Activated T-cell treated with anti-CD3 and anti-CD28 coated beads for 1 hour (primary cell): ENCODE measurements around the gene EDC4.
"Not testable (repeated sequence)": the region's sequence is repeated elsewhere in the genome, so short reads cannot be mapped to it uniquely, and the experiment has no call there.

Source experiments
- DNase-seq: peaks from one replicate; pipeline ENCODE4 v3.0.0-alpha.2; 2020; ENCODE audit warnings: low read depth

EDC4 gene

GRCh38 chr16:67909056-67909742 is 36.3 kb downstream of the EDC4 start:
- DNase-seq = no peak

- no peak for DNase-seq
Measured at GRCh38 chr16:67910158-67910557, 37.3 kb downstream of the EDC4 start.

DNA sequence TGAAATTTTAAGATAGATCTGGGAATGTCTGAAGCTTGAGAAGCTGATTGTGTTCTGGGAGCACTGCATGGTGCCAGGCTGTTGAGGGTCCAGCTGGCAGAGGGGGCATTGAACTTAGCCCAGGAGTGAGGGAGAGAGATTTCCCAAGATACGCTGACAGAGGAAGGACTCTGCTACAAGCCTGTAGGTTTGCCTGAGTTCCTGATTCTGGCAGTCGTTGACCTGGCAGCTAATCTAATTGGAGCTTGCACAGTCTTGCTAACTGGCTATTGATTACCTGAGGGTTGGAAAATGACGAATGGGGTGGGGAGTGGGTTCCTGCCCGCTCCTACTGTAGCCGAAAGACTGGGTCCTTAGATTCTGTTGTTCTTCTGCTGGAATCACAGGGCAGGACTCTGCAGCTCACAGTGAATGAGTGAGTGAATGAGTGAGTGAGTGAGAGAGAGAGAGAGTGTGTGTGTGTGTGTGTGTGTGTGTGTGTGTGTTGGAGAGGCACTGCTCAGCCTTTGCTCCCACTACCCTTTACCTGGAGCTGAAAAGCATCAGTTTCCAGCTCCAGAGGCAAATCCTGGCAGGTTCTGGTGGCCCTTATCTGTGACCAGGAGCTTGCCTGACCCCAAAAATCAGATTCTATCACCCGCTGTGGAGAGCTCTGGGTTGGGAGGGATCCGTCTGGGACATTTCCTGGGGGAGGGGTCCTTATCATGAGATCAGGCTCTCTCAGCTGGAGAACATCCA is 42.1 kb downstream of the EDC4 start:
- no peak for DNase-seq

DNA sequence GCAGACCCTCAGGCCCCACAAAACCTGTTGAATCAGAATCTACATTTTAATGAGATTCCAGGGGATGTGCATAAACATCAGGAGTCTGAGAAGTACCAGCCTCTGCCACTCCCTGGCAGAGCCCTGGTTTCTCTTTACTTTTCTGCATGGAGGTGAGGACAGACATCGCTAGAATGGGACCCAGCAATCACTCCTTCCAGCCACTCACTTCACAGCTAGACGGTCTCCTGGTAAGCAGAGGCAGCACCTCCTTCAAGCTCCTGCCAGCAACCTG is 42.6 kb downstream of the EDC4 start:
- DNase-seq = not testable (repeated sequence)

- no peak for DNase-seq
Measured at GRCh38 chr16:67915831-67916723, 43.2 kb downstream of the EDC4 start.

- no peak for DNase-seq
Measured at GRCh38 chr16:67917140-67917851, 44.4 kb downstream of the EDC4 start.

DNA sequence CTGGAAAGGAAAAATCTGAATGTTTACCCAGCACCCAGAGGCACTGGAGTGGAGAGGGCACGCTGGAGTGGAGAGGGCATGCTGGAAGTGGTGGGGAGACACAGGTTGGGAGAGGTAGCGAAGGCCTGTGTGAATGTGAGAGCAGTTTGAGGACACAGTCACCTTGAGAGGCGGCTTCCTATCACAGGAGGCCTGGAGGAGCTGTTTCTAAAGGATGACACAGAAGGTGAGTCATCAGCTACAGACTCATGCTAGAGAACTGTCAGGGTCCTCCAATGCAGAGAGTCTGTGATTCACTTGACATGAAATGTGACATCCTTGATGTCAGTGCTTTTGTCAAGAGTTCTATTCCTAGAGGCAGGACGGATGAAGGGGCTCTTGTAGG is 45.0 kb downstream of the EDC4 start:
- no peak for DNase-seq

DNA sequence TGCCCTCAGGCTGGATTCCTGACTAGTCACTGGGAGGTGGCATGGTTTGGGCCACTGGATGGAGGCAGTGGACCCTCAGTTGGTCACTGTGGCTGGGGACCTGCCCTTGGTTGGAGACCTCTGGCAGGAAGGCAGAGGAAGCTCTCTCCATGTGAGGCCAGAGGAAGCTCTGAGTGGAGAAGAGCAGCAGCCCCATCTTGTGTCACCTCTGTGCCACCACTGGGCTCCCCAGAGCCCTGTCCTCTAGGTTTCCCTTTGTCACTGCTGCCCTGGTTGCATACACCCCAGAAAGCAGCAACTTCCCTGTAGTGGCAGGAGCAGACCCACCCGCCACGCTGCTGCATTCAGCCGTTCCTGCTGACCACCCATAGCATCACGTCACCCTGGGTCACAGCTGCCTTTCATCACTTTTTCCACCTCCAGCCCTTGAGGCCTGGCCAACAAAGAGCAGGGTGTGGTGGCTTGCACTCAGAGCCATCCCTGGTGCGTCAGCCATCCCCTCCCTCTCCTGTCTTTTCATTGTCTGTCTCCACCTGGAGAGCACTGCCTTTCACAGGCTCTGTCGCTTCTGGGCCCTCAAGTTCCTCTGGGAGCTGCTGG is 46.9 kb downstream of the EDC4 start:
- no peak for DNase-seq

DNA sequence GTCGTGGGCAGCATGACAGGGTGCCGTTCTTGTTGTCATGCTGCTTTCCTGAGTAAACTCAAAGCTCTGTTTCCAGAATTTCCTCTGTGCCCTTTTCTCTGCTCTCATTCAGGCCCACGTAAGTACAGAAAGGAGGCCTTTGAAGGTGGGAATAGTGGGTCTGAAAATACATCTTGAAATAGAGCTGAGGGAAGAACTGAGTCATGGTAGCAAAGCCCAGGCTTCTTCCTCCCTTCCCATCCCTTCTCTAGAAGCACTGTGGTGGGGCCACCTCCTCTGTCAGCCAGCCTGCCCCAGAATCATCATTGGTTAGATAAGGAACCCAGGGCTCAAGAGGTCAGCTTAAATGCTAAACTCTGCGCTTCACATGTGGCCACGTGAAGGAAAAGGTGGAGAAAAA is 49.4 kb downstream of the EDC4 start:
- DNase-seq = no peak

GRCh38 chr16:67922740-67923139 is 49.9 kb downstream of the EDC4 start:
- DNase-seq = no peak

DNA sequence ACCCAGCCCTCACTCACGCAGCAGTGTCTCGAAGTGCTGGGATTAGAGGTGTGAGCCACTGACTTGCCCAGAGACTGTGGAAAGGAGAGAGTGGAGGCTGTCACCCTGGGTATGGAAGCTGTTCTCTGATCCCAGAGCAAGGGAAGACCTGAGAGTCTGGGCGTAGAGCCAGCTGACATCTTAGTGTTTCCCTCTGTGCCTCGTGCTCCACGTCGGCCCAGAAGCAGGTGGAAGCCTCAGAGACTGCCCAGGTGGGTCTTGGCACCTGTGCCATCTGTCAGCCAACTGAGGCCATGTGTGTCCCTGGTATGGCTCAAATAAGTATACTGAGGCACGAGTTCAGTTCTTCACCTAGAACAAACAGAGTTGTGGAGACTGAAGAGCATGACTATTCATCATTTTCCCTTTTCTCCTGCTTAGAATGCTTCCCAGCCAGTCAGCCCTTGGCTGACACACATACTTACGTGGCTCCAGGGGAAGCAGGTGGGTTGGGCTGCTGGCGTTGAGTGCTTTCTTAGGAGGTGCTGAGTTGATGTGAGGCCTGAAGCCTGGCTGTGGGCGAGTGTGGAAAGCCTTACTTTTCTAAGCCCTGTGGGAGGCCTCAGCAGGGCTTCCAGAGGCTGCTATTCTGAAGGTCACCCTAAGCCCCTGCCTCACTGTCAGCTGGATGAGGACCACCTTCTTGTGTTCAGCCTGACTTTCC is 50.7 kb downstream of the EDC4 start:
- DNase-seq = no peak

- no peak for DNase-seq
Measured at GRCh38 chr16:67924140-67924906, 51.5 kb downstream of the EDC4 start.

DNA sequence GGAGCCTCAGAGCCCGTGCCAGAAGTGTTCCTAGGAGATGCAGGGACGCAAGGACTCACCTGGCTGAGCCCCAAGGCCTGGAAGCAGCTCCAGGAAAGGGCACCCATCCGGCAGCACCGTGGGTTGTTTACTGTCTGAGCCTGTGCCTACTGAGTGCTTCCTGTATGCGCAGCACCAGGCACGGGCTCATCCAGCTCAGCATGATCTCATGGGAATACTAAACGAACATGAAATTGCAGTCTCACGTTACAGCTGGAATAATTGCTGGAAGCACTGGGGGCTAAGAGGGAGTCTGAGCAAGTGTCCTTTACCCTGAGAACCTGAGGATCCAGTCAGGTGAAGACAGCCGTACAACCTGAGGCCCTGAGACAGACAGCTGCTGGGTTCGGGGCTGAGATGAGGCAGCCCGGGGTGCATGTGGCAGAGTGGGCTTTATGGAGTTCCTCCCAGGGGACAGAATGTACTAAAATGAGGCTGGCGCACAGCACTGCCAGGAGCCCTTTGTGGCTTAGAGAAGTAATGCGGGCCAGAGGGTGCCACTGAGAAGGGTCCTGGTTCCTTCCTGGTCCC is 53.4 kb downstream of the EDC4 start:
- no peak for DNase-seq

GRCh38 chr16:67927131-67927941 is 54.5 kb downstream of the EDC4 start:
- DNase-seq = no peak

DNA sequence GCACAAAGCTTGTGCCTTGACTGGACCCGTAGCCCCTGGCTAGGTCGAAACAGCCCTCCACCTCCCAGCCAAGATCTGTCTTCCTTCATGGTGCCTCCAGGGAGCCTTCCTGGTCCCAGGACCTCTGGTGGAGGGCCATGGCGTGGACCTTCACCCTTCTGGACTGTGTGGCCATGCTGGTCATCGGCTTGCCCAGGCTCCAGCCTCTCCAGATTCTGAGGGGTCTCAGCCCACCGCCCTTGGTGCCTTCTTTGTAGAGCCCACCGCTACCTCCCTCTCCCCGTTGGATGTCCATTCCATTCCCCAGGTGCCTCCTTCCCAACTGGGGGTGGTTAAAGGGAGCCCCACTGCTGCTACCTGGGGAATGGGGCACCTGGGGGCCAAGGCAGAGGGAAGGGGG is 55.3 kb downstream of the EDC4 start:
- DNase-seq = no peak

DNA sequence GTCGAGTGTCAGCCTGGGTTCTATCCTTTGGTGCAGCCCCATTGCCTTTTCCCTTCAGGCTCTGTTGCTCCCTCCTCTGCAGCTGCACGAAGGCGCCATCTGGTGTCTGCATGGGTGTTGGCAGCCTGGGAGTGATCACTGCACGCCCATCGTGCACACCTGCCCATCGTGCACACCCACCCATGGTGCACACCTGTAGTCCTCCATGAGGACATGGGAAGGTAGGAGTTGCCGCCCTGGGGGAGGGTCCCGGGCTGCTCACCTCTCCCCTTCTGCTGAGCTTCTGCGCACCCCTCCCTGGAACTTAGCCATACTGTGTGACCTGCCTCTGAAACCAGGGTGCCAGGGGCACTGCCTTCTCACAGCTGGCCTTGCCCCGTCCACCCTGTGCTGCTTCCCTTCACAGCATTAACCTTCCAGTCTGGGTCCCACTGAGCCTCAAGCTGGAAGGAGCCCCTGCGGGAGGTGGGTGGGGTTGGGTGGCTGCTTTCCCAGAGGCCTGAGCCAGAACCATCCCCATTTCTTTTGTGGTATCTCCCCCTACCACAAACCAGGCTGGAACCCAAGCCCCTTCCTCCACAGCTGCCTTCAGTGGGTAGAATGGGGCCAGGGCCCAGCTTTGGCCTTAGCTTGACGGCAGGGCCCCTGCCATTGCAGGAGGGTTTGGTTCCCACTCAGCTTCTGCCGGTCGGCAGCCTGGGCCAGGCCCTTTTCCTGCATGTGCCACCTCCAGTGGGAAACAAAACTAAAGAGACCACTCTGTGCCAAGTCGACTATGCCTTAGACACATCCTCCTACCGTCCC is 55.9 kb downstream of the EDC4 start:
- peak; percentile 69 for DNase-seq

DNA sequence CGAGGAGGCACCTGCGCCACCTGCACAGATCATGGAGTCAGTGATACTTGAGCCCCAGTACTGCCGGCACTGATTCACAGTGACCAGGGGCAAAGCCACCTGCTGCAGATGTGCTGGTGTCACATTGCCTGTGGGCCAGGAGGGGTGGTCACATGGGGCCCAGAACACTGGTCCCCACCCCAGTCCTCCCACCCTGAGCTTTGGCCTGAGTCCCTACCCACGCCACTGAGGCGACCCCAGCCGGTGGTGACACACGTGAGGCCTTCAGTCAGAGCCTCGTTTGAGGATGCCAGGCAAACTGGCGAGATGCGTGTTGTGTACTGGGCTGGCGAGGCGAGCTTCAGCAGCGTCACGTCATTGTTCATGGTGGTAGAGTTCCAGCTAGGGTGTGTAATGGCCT is 57.3 kb downstream of the EDC4 start:
- DNase-seq = no peak

DNA sequence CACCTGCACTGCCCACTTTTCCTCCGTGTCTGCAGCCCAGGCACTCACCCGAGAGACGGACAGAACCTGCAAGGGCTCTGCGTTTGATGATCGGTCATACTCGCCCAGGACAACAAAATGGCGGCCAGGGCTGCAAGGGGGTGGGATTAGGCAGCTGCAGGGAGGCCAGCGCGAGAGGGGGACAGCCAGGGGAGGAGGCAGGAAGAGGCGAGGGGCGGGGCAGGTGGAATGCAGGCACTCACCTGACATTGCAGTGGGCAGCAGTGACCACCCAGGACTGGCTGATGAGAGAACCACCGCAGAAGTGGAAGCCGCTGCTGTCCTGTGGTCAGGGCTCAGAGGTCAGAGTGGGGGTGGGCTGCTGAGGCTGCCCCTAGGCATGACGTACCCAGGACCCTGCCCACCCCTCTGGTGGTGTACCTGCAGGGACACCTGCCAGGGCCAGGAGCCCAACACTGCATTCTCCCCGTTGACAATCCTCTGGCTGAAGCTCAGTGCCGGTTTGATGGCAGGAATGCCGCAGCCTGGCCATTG is 57.9 kb downstream of the EDC4 start:
- no peak for DNase-seq
